SJSA1 (cell line): ENCODE measurements around the gene SIRPA. TPM values are rescaled to one million over a fixed set of nuclear protein-coding genes. Genes with fewer than 3 reads are reported as not detected.

Source experiments
- DNase-seq, 2 experiments: peaks; one replicate each; pipeline ENCODE4 v3.0.0-alpha.2; 2015 to 2020; ENCODE audit warnings: low spot score in 2 of 2, low read depth in 1 of 2
- H3K27ac ChIP-seq: fragments of 250-450 bp; sonication (Bioruptor Pico); 2 replicates; pipeline ENCODE4 v1.5.1; 2020; ENCODE audit warnings: mild to moderate bottlenecking, moderate library complexity
- H3K27me3 ChIP-seq: fragments of 250-450 bp; sonication (Bioruptor Pico); replicated peaks from 2 replicates; pipeline ENCODE4 v1.5.1; 2020; ENCODE audit warnings: mild to moderate bottlenecking, moderate library complexity
- H3K36me3 ChIP-seq: fragments of 250-450 bp; sonication (Bioruptor Pico); 2 replicates; pipeline ENCODE4 v1.5.1; 2020; ENCODE audit warnings: mild to moderate bottlenecking
- H3K4me1 ChIP-seq: fragments of 250-450 bp; sonication (Bioruptor Pico); replicated peaks from 2 replicates; pipeline ENCODE4 v1.6.1; 2021; ENCODE audit warnings: mild to moderate bottlenecking
- H3K4me3 ChIP-seq: fragments of 250-450 bp; sonication (Bioruptor Pico); 2 replicates; pipeline ENCODE4 v1.5.1; 2020; ENCODE audit warnings: mild to moderate bottlenecking
- H3K9me3 ChIP-seq: fragments of 250-450 bp; sonication (Bioruptor Pico); replicated peaks from 2 replicates; pipeline ENCODE4 v1.5.1; 2020; ENCODE audit warnings: mild to moderate bottlenecking
- total RNA-seq: library from RNA; depleted of rRNA; stranded (reverse); fragments of >200 nt; shearing (Covaris generic); gene quantifications from 2 replicates; pipeline ENCODE4 v1.2.3, GENCODE V29; 2014

The SIRPA gene
- total RNA-seq, 1 experiment from 2014 or later = 4.7 TPM

GRCh38 chr20:1885940-1886693, 9.1 kb upstream of the SIRPA start:
- Histone ChIP-seq H3K27me3 (no peaks in the 10 kb centered on the region), H3K36me3 (no peaks in the 10 kb centered on the region), H3K4me1 (no peaks in the 10 kb centered on the region), H3K27ac (no peak overlapping the region), H3K9me3 (no peaks in the 10 kb centered on the region), H3K4me3 (no peak overlapping the region)
- DNase-seq = no peak

GRCh38 chr20:1887321-1887720, 7.9 kb upstream of the SIRPA start:
- no peaks in the 10 kb centered on the region for H3K27me3 ChIP-seq
- no peaks in the 10 kb centered on the region for H3K36me3 ChIP-seq
- peaks cover 6% of the 10 kb centered on the region for H3K4me1 ChIP-seq
- no peaks in the 10 kb centered on the region for H3K9me3 ChIP-seq
- H3K4me3 ChIP-seq = no peak overlapping the region
- no peak for DNase-seq
- no peak overlapping the region for H3K27ac ChIP-seq

GRCh38 chr20:1887756-1888155, 7.5 kb upstream of the SIRPA start:
- Histone ChIP-seq H3K4me3 (no peak overlapping the region), H3K27ac (no peak overlapping the region), H3K27me3 (no peaks in the 10 kb centered on the region), H3K9me3 (no peaks in the 10 kb centered on the region), H3K4me1 (peaks cover 6% of the 10 kb centered on the region), H3K36me3 (no peaks in the 10 kb centered on the region)
- DNase-seq = no peak

- no peak for DNase-seq
Measured at GRCh38 chr20:1888796-1889463, 6.3 kb upstream of the SIRPA start.

GRCh38 chr20:1890469-1891262, 4.5 kb upstream of the SIRPA start:
- H3K27me3 ChIP-seq = no peaks in the 10 kb centered on the region
- H3K36me3 ChIP-seq = no peaks in the 10 kb centered on the region
- DNase-seq = no peak
- peaks cover 13% of the 10 kb centered on the region for H3K4me1 ChIP-seq
- no peaks in the 10 kb centered on the region for H3K9me3 ChIP-seq
- H3K4me3 ChIP-seq = no peak overlapping the region
- no peak overlapping the region for H3K27ac ChIP-seq

More at GRCh38 chr20:1888796-1889463, 6.3 kb upstream of the SIRPA start:
- Histone ChIP-seq H3K9me3 (no peaks in the 10 kb centered on the region), H3K4me3 (no peak overlapping the region), H3K36me3 (no peaks in the 10 kb centered on the region), H3K27me3 (no peaks in the 10 kb centered on the region), H3K4me1 (peaks cover 6% of the 10 kb centered on the region), H3K27ac (no peak overlapping the region)

- H3K9me3 ChIP-seq = no peaks in the 10 kb centered on the region
- H3K4me3 ChIP-seq = no peak overlapping the region
- H3K36me3 ChIP-seq = no peaks in the 10 kb centered on the region
- peak in 1 of 2 experiments; percentile 10 for DNase-seq
- peaks cover 14% of the 10 kb centered on the region for H3K4me1 ChIP-seq
- no peak overlapping the region for H3K27ac ChIP-seq
- no peaks in the 10 kb centered on the region for H3K27me3 ChIP-seq
Measured at GRCh38 chr20:1891263-1892118, 3.7 kb upstream of the SIRPA start.

- no peaks in the 10 kb centered on the region for H3K9me3 ChIP-seq
- DNase-seq = no peak
- no peak overlapping the region for H3K27ac ChIP-seq
- H3K4me3 ChIP-seq = no peak overlapping the region
- no peaks in the 10 kb centered on the region for H3K36me3 ChIP-seq
- H3K27me3 ChIP-seq = no peaks in the 10 kb centered on the region
- peaks cover 14% of the 10 kb centered on the region for H3K4me1 ChIP-seq
Measured at GRCh38 chr20:1892119-1892385, 3.2 kb upstream of the SIRPA start.

GRCh38 chr20:1893721-1894470, 1.3 kb upstream of the SIRPA start:
- Histone ChIP-seq H3K4me3 (peak overlapping the region; percentile 58), H3K9me3 (no peaks in the 10 kb centered on the region), H3K27ac (no peak overlapping the region; the same call in 1 of the 2 replicates), H3K27me3 (no peaks in the 10 kb centered on the region), H3K4me1 (peaks cover 14% of the 10 kb centered on the region), H3K36me3 (no peaks in the 10 kb centered on the region)
- peak in 1 of 2 experiments; percentile 49 for DNase-seq

- peaks cover 14% of the 10 kb centered on the region for H3K4me1 ChIP-seq
- no peaks in the 10 kb centered on the region for H3K36me3 ChIP-seq
- no peaks in the 10 kb centered on the region for H3K9me3 ChIP-seq
- peak overlapping the region; percentile 58 for H3K4me3 ChIP-seq
- no peaks in the 10 kb centered on the region for H3K27me3 ChIP-seq
- H3K27ac ChIP-seq = no peak overlapping the region; the same call in 1 of the 2 replicates
- peak in 1 of 2 experiments; percentile 59 for DNase-seq
Measured at GRCh38 chr20:1894471-1894950, 696 bp upstream of the SIRPA start.

- H3K9me3 ChIP-seq = no peaks in the 10 kb centered on the region
- H3K27me3 ChIP-seq = no peaks in the 10 kb centered on the region
- H3K4me3 ChIP-seq = peak overlapping the region; percentile 58
- peaks cover 14% of the 10 kb centered on the region for H3K4me1 ChIP-seq
- DNase-seq = no peak
- H3K36me3 ChIP-seq = no peaks in the 10 kb centered on the region
- no peak overlapping the region for H3K27ac ChIP-seq
Measured at GRCh38 chr20:1895674-1896483, 672 bp downstream of the SIRPA start.

- Histone ChIP-seq H3K4me3 (no peak overlapping the region), H3K27me3 (no peaks in the 10 kb centered on the region), H3K36me3 (no peaks in the 10 kb centered on the region), H3K27ac (no peak overlapping the region), H3K9me3 (no peaks in the 10 kb centered on the region), H3K4me1 (peaks cover 13% of the 10 kb centered on the region)
- no peak for DNase-seq
Measured at GRCh38 chr20:1896484-1897258, 1.5 kb downstream of the SIRPA start.
